HCT116 (cell line): ENCODE results near the gene TESPA1.

Experiments used
- CTCF ChIP-seq, 3 experiments: fragments of 200-600 bp in 1 of 3; sonication (generic) in 1 of 3; IDR thresholded peaks in 2 of 3; conservative IDR thresholded peaks in 1 of 3; 2 replicates each; pipeline ENCODE4 v1.5.1; 2012 to 2017; ENCODE audit warnings: low read depth in 2 of 3, low read length in 2 of 3, antibody characterized with exemption in 1 of 3, borderline replicate concordance in 1 of 3, control low read depth in 1 of 3, mild to moderate bottlenecking in 1 of 3, mixed read lengths in 1 of 3, mixed run types in 1 of 3, moderate library complexity in 1 of 3; ENCODE audit not compliant: insufficient read depth in 1 of 3
- EGR1 ChIP-seq: IDR thresholded peaks from 2 replicates; pipeline ENCODE4 v1.6.1; 2012; ENCODE audit warnings: low read depth
- EZH2 ChIP-seq: fragments of 200-600 bp; sonication (generic); IDR thresholded peaks from 2 replicates; pipeline ENCODE4 v1.6.1; 2017; ENCODE audit warnings: antibody characterized with exemption, mixed run types
- EZH2phosphoT487 ChIP-seq: fragments of 200-600 bp; IDR thresholded peaks from 2 replicates; pipeline ENCODE4 v1.6.1; 2018; ENCODE audit warnings: antibody characterized with exemption, borderline replicate concordance
- JUND ChIP-seq: IDR thresholded peaks from 2 replicates; pipeline ENCODE4 v1.6.1; 2012
- MAX ChIP-seq: IDR thresholded peaks from 2 replicates; pipeline ENCODE4 v1.6.1; 2012
- POLR2A ChIP-seq: IDR thresholded peaks from 2 replicates; pipeline ENCODE4 v1.7.0; 2011; ENCODE audit warnings: borderline replicate concordance; ENCODE audit not compliant: insufficient read depth, insufficient read length; ENCODE audit errors: extremely low read depth
- POLR2AphosphoS5 ChIP-seq: IDR thresholded peaks from 2 replicates; pipeline ENCODE4 v1.6.1; 2011; ENCODE audit warnings: mild to moderate bottlenecking, low read depth, low read length, moderate library complexity
- RAD21 ChIP-seq: IDR thresholded peaks from 2 replicates; pipeline ENCODE4 v1.6.1; 2012; ENCODE audit warnings: low read depth, mild to moderate bottlenecking
- SRF ChIP-seq: IDR thresholded peaks from 2 replicates; pipeline ENCODE4 v1.6.1; 2012; ENCODE audit warnings: low read depth
- YY1 ChIP-seq: IDR thresholded peaks from 2 replicates; pipeline ENCODE4 v1.6.1; 2011; ENCODE audit warnings: low read length, low read depth, moderate library complexity, mild to moderate bottlenecking; ENCODE audit not compliant: insufficient replicate concordance; ENCODE audit errors: extremely low read depth

- TF ChIP-seq POLR2A (no peak), CTCF (IDR thresholded peaks at IDR 0.05 in 2 of 3, conservative IDR thresholded peaks at IDR 0.05 in 1 of 3; ENCODE audit: borderline replicate concordance in 1 of 3, insufficient read depth in 1 of 3, low read depth in 2 of 3, low read length in 2 of 3) (no peak), EZH2phosphoT487 (no peak), EZH2 (no peak), SRF (no peak), POLR2AphosphoS5 (no peak), YY1 (no peak), MAX (no peak), EGR1 (no peak), JUND (no peak), RAD21 (no peak)
These were observed 16.3 kb downstream of the TESPA1 start for GRCh38 chr12:54968181-54968730.
